D721Med (cell line): ENCODE measurements around the gene NRP2.

ENCODE experiments used
- DNase-seq: peaks from one replicate; pipeline ENCODE4 v3.0.0; 2011; ENCODE audit warnings: low spot score; ENCODE audit not compliant: insufficient read length
- FAIRE-seq: peaks from 2 replicates; lab custom pipeline; 2011; peaks lifted over from hg19 to GRCh38; lab: Jason Lieb, UNC
- CTCF ChIP-seq: IDR thresholded peaks from 2 replicates; pipeline ENCODE4 v1.5.1; 2012; ENCODE audit warnings: mild to moderate bottlenecking, control low read depth; ENCODE audit not compliant: insufficient read depth; ENCODE audit errors: missing control alignments

Gene NRP2

GRCh38 chr2:205750797-205751196 lies 68.5 kb downstream of the NRP2 start:
- FAIRE-seq (no peak), DNase-seq (no peak)
- TF ChIP-seq CTCF, result no peak

- no peak for DNase-seq
- FAIRE-seq, result no peak
- no peak for TF ChIP-seq CTCF
Measured at GRCh38 chr2:205751569-205752031, 69.3 kb downstream of the NRP2 start.

GRCh38 chr2:205752296-205752820 lies 70.1 kb downstream of the NRP2 start:
- no peak for TF ChIP-seq CTCF
- no peak for FAIRE-seq
- DNase-seq, result no peak

GRCh38 chr2:205752924-205753323 lies 70.6 kb downstream of the NRP2 start:
- DNase-seq (no peak), FAIRE-seq (no peak)
- no peak for TF ChIP-seq CTCF

- FAIRE-seq (no peak), DNase-seq (no peak)
- no peak for TF ChIP-seq CTCF
Measured at GRCh38 chr2:205754285-205754923, 72.1 kb downstream of the NRP2 start.

GRCh38 chr2:205754924-205755321 lies 72.6 kb downstream of the NRP2 start:
- DNase-seq (no peak), FAIRE-seq (no peak)
- no peak for TF ChIP-seq CTCF

GRCh38 chr2:205755923-205756322 lies 73.6 kb downstream of the NRP2 start:
- DNase-seq, result no peak
- FAIRE-seq, result no peak
- no peak for TF ChIP-seq CTCF
